ENCODE results near the gene SLC35A5.

The SLC35A5 gene

DNA sequence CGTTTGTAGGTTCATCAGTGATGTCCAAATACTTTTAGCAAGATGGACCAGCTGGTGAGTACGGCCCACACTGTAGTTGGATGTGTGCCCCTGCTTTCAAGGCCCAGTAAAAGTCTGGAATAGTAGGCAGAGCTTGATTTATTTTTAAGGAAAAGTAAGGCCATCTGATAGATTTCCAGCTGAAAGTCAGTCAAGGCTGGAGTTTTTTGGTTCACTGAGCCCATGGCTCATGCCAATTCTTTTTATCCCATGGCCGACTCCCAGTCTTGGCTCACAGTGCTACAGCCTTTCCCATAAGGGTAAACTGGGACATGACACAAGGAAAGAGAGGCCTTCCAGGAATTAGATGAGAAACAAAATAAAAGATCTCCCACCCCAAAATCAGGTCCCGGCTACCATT, 65.6 kb downstream of the SLC35A5 start:
- DNase-seq (ENCODE audit: low spot score) = no peak

GRCh38 chr3:112627919-112628466, 66.1 kb downstream of the SLC35A5 start:
- no peak for DNase-seq (ENCODE audit: low spot score)

DNA sequence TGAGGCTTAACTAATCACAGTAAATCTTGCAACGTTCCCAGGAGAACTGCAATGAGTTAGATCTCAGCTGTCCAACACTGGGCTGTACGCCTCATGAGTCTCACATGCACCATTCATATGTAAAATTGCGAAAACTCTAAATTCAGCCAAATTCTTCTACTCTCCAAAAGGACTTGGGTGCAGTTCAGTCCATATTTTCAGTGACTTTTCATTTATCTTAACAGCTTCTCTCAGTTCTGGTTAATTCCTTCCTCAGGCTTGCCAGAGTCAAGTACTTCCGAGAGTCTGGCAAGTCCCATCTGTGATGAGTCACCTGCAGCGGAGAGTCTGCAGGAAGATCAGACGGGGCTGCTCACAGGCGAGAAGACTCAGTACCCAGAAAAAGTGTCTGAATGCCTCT, 67.6 kb downstream of the SLC35A5 start:
- peak; percentile 76 for DNase-seq (ENCODE audit: low spot score)

DNA sequence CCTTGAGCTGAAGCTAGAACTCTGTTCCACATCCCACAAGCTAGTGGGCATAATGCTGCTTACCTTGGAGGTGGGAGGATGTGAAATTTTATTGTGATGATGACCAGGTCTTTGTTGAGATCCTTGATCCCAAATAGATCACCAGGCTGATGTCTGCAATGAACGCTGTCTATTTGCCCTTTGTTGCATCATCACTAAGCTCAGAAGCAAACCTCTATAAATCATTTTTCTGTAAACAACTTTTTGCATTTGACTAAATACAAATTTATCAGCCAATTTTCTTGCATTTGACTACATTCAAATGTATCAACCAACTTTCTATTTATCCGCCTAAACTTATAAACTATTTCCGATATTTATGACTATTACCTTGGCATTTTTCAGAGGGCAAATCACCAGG, 69.4 kb downstream of the SLC35A5 start:
- DNase-seq (ENCODE audit: low spot score) = no peak

DNA sequence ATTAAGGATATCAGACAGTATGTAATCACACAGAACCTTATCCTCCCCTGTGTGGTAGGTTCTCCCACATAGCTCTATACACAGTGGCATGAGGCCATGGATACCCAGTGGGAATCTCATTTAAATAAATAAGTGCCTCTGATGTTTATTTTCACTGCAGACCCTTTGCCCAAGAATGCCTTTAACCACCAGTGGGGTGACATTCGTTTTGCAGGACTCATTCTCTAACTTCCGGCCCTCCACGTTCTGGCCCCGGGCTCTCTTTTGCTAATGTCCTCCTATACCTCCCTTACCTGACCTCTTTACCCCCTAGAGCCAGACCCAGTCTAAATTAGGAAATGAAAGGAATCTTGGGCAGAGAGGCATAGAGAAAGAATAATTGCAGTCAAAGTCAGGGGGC, 70.8 kb downstream of the SLC35A5 start:
- DNase-seq (ENCODE audit: low spot score) = no peak

GRCh38 chr3:112633191-112633590, 71.3 kb downstream of the SLC35A5 start:
- DNase-seq (ENCODE audit: low spot score) = no peak

DNA sequence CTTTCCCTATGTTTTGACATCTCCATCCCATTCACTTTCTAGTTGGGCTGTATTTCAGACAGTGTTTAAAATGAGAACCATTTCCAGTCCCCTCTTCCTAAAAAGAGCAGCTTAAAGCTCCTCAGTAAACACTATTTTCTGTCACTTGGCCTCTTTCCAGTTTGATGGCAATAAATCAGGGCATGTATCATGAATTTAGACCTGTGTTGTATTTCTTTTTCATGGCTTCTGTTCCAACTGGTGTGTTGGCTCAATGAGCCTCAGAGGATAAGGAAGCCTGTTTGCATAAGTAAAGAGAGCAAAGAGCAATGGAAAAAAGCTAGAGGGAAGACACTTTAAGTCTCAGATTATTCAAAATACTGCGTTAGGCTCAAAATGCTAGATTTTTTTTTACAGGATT, 71.9 kb downstream of the SLC35A5 start:
- no peak for DNase-seq (ENCODE audit: low spot score)

DNA sequence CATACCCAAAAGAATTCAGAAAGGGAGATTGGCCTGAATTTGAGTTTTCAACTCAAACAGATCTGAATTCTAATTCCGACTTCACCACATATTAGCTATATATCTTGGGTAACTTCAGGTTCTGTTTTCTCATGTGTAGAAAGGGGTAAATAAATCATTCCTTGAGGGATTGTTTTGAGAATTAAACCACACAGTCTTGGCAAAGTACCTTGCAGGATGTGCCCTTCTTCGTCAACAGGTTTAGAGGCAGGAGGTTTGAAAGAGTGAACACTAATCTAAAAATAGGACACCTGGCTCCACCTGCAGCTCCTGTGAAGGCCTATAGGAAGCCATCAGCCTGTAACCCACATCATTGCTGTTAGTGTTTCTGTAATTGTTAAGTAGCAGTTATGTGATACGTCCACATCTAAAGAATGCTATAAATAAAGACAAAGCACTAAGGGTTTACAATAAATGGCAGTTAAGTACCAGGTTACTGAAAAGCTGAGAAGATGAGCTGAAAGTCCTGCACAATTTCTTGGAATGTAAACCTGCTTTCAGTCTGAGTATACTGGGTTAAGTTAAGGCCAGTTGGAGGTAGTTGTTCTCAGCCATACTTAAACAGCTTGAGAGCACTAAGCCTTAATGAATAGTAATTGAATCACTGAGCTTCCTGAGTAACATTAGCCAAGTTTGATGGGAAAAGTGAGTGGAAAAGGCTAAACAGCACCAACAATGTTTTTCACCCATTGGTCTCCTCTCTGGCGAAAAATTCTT, 73.1 kb downstream of the SLC35A5 start:
- DNase-seq (ENCODE audit: low spot score) = no peak

All from kidney tubule cell (primary cell).